IPS DF 6.9 (cell line): ENCODE results near the gene HLTF.

Experiments used
- DNase-seq: peaks from one replicate; pipeline ENCODE4 v3.0.0-alpha.2; 2013; ENCODE audit warnings: low read depth, low spot score
- H3K27ac ChIP-seq: one replicate; pipeline ENCODE4 v1.5.1; 2013; ENCODE audit warnings: low read length, control low read depth
- H3K27me3 ChIP-seq: 2 replicates; pipeline ENCODE4 v1.6.1; 2013; ENCODE audit warnings: mild to moderate bottlenecking, low read length; ENCODE audit not compliant: control insufficient read depth, insufficient read depth
- H3K36me3 ChIP-seq: 2 replicates; pipeline ENCODE4 v1.6.1; 2013; ENCODE audit warnings: low read length; ENCODE audit not compliant: control insufficient read depth, insufficient read depth
- H3K4me1 ChIP-seq: 2 replicates; pipeline ENCODE4 v1.6.1; 2013; ENCODE audit warnings: low read length; ENCODE audit not compliant: control insufficient read depth, insufficient read depth
- H3K4me3 ChIP-seq: 2 replicates; pipeline ENCODE4 v1.5.1; 2013; ENCODE audit warnings: mild to moderate bottlenecking, low read length
- H3K9me3 ChIP-seq: 2 replicates; pipeline ENCODE4 v1.6.1; 2013; ENCODE audit warnings: low read length, inconsistent platforms; ENCODE audit not compliant: control insufficient read depth, insufficient read depth
- WGBS: extraction: QIAGEN DNeasy Blood & Tissue Kit; methylation state at CpG from one replicate; pipeline ENCODE4 v1.1.7; 2013; ENCODE audit warnings: mixed read lengths, missing lambda C conversion rate; ENCODE audit not compliant: insufficient read length, insufficient coverage; 5-methylcytosine and 5-hydroxymethylcytosine counted together

Gene HLTF

GRCh38 chr3:149020196-149020838, 66.0 kb downstream of the HLTF start:
- no peaks in the 10 kb centered on the region; the same call in none of the 2 replicates for H3K9me3 ChIP-seq
- H3K4me1 ChIP-seq: peaks cover 13% of the 10 kb centered on the region; the same call in 1 of the 2 replicates
- H3K36me3 ChIP-seq: peaks cover 10% of the 10 kb centered on the region; the same call in 1 of the 2 replicates
- H3K4me3 ChIP-seq: no peak overlapping the region
- no peaks in the 10 kb centered on the region for H3K27me3 ChIP-seq
- no CpG with 5 or more reads among the region's 3 CpGs for WGBS
- no peak overlapping the region for H3K27ac ChIP-seq
- DNase-seq: no peak

DNA sequence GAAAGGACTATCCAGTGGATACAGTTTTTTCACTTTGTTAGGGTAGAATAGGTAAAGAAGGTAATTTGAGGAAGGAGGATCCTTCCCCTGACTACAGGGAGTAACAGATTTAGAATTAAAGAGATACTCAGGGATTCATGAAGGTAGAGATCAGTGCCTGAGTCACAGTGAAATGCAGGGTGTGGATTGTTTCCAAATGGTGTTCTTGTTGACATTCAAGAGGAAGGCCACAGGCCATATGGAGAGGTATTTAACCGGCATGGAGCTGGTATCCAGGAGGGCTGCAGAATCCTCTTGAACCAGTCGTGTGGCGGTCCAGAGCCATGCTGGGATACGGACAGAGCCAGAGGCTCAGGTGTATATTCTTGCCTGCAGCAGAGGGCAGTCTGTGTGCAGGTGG, 66.8 kb downstream of the HLTF start:
- peaks cover 13% of the 10 kb centered on the region; the same call in 1 of the 2 replicates for H3K4me1 ChIP-seq
- H3K9me3 ChIP-seq: no peaks in the 10 kb centered on the region; the same call in none of the 2 replicates
- DNase-seq: no peak
- no CpG with 5 or more reads among the region's 4 CpGs for WGBS
- H3K27ac ChIP-seq: no peak overlapping the region
- peaks cover 6% of the 10 kb centered on the region; the same call in 1 of the 2 replicates for H3K36me3 ChIP-seq
- no peaks in the 10 kb centered on the region for H3K27me3 ChIP-seq
- H3K4me3 ChIP-seq: no peak overlapping the region

DNA sequence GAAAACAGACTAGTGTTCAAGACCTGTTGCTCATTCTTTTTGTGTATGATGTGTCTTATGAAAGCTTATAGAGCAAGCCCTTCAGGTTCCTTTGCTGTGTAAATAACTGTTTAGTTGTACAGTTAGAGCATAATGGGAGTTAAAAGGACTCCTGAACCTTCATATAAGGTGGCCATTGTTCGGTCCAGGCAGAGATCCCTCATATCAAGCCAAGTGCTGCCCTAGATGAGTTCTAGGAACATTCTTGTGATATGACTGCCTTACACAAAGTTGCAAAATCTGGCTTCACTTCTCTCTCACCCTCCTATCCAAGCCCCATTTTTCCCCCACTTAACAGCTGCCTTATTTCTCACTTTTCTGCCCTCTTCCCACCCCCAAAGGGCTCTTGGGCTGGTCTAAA, 68.1 kb downstream of the HLTF start:
- WGBS: no CpG with 5 or more reads among the region's 1 CpG
- H3K4me1 ChIP-seq: peaks cover 13% of the 10 kb centered on the region; the same call in 1 of the 2 replicates
- no peak overlapping the region for H3K4me3 ChIP-seq
- no peak overlapping the region for H3K27ac ChIP-seq
- no peak for DNase-seq
- no peaks in the 10 kb centered on the region for H3K36me3 ChIP-seq
- H3K27me3 ChIP-seq: no peaks in the 10 kb centered on the region
- no peaks in the 10 kb centered on the region for H3K9me3 ChIP-seq

GRCh38 chr3:149016669-149017541, 69.4 kb downstream of the HLTF start:
- no CpG with 5 or more reads among the region's 9 CpGs for WGBS
- Histone ChIP-seq H3K4me1 (peaks cover 13% of the 10 kb centered on the region; the same call in 1 of the 2 replicates), H3K27ac (no peak overlapping the region), H3K27me3 (no peaks in the 10 kb centered on the region), H3K4me3 (no peak overlapping the region), H3K9me3 (no peaks in the 10 kb centered on the region), H3K36me3 (no peaks in the 10 kb centered on the region)
- DNase-seq: no peak

DNA sequence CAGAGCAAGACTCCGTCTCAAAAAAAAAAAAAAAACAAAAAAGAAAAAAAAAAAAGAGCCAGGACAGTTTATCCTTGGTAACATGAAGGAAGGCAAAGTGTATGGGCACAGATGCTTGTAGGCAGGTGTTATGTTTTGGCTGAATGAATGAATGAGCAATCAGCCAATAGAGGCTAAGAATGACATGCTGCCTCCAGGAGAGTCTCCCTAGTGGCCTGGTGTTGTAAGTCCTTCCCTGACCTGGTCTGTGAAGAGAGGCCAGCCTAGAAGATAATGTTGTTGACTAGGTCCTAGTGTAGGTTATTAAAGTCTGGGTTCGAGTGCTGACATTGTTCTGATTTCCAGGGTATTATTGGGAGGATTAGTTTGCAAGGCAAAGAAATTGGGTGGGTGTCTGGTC, 70.1 kb downstream of the HLTF start:
- no peak for DNase-seq
- no CpG with 5 or more reads among the region's 2 CpGs for WGBS
- H3K36me3 ChIP-seq: no peaks in the 10 kb centered on the region
- no peaks in the 10 kb centered on the region for H3K9me3 ChIP-seq
- no peak overlapping the region for H3K4me3 ChIP-seq
- H3K4me1 ChIP-seq: peaks cover 9% of the 10 kb centered on the region; the same call in 1 of the 2 replicates
- no peak overlapping the region for H3K27ac ChIP-seq
- H3K27me3 ChIP-seq: no peaks in the 10 kb centered on the region

GRCh38 chr3:149015393-149015792, 70.9 kb downstream of the HLTF start:
- peaks cover 7% of the 10 kb centered on the region; the same call in 1 of the 2 replicates for H3K4me1 ChIP-seq
- no peak overlapping the region for H3K4me3 ChIP-seq
- no peak for DNase-seq
- 100% methylated on average over 1 of the region's 3 CpGs for WGBS
- no peaks in the 10 kb centered on the region for H3K36me3 ChIP-seq
- H3K27me3 ChIP-seq: no peaks in the 10 kb centered on the region
- no peak overlapping the region for H3K27ac ChIP-seq
- no peaks in the 10 kb centered on the region for H3K9me3 ChIP-seq

DNA sequence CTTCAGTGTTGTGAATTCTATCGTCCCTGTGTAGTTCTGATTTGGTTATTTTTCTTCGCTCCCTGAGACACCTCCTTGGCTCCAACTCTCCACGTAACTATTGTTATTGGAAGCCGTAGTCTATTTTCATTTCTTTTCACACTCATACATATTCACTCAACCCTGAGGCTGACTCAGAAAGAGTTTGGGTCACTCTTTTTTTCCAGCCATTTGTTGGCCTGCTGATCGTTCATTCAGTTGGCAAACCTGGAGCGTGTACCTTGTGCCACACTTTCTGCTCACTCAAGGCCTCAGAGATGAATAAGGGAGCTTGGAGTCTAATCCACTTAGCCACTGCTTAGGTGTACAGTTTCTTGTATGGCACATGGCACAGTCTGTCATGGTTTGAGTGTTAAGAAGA, 72.6 kb downstream of the HLTF start:
- Histone ChIP-seq H3K9me3 (no peaks in the 10 kb centered on the region), H3K27ac (no peak overlapping the region), H3K4me3 (no peak overlapping the region), H3K36me3 (no peaks in the 10 kb centered on the region), H3K27me3 (no peaks in the 10 kb centered on the region), H3K4me1 (no peaks in the 10 kb centered on the region)
- no peak for DNase-seq
- no CpG with 5 or more reads among the region's 6 CpGs for WGBS

GRCh38 chr3:149011676-149012075, 74.7 kb downstream of the HLTF start:
- H3K4me3 ChIP-seq: no peak overlapping the region
- H3K4me1 ChIP-seq: no peaks in the 10 kb centered on the region
- WGBS: no CpG with 5 or more reads among the region's 5 CpGs
- no peaks in the 10 kb centered on the region for H3K9me3 ChIP-seq
- no peak for DNase-seq
- H3K27me3 ChIP-seq: no peaks in the 10 kb centered on the region
- no peaks in the 10 kb centered on the region for H3K36me3 ChIP-seq
- no peak overlapping the region for H3K27ac ChIP-seq

- H3K27me3 ChIP-seq: no peaks in the 10 kb centered on the region
- H3K4me1 ChIP-seq: no peaks in the 10 kb centered on the region
- no CpG with 5 or more reads among the region's 2 CpGs for WGBS
- no peak overlapping the region for H3K4me3 ChIP-seq
- no peak overlapping the region for H3K27ac ChIP-seq
- no peaks in the 10 kb centered on the region for H3K36me3 ChIP-seq
- H3K9me3 ChIP-seq: no peaks in the 10 kb centered on the region
- no peak for DNase-seq
These were observed 75.4 kb downstream of the HLTF start for GRCh38 chr3:149010966-149011365.

- Histone ChIP-seq H3K4me1 (no peaks in the 10 kb centered on the region), H3K9me3 (no peaks in the 10 kb centered on the region), H3K36me3 (no peaks in the 10 kb centered on the region), H3K27ac (no peak overlapping the region), H3K4me3 (no peak overlapping the region), H3K27me3 (no peaks in the 10 kb centered on the region)
- DNase-seq: no peak
- no CpG with 5 or more reads among the region's 6 CpGs for WGBS
These were observed 75.8 kb downstream of the HLTF start for GRCh38 chr3:149010504-149010951.
